A549 (cell line): ENCODE data around the gene OR2H1.

Experiments
- CTCF ChIP-seq: fragments of >200 bp; sonication (Bioruptor Twin); formaldehyde crosslinking; IDR thresholded peaks from 3 replicates; pipeline ENCODE4 v1.5.1; 2016
- ELK1 ChIP-seq: fragments of 150-350 bp; IDR thresholded peaks from 2 replicates; pipeline ENCODE4 v1.6.1; 2014; ENCODE audit warnings: low read depth, mild to moderate bottlenecking, low read length
- EP300 ChIP-seq, 2 experiments: fragments of >200 bp; sonication (Bioruptor Twin); formaldehyde crosslinking; IDR thresholded peaks; 2 replicates in 1 of 2; 3 replicates in 1 of 2; pipeline ENCODE4 v1.6.1; 2016 to 2017
- POLR2A ChIP-seq: IDR thresholded peaks from 2 replicates; pipeline ENCODE4 v1.6.1; 2012; ENCODE audit warnings: mild to moderate bottlenecking, low read length

DNA sequence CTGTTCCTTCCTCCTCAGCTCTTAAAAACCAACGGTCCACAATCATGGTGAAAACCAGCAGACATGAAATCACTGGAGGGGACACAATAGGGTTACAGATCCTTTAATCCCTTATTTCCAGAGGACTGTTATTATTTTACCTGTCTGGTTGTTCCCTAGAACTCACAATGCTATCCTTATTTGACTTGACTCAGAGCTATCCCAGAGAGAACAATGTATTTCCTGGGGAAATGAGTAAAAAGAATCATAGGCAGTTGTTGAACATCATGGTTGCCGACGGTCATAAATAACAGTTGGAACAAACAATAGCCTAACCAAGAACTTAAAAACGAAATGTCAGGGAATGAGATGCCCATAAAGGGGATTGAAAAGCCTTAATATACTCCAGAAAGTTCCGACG is 9.3 kb downstream of the OR2H1 start:
- TF ChIP-seq CTCF (no peak), EP300 (IDR thresholded peaks at IDR 0.05) (no peak), POLR2A (no peak), ELK1 (no peak)
